Endothelial cell of umbilical vein (primary cell): ENCODE measurements around the gene KLHDC9. TPM values are rescaled to one million over a fixed set of nuclear protein-coding genes. Genes with fewer than 3 reads are reported as not detected.

Experiments used
- BruUV-seq: library from RNA; stranded (reverse); fragments of 400-500 nt; replicated peaks from 2 replicates; lab custom pipeline; 2021; lab: Mats Ljungman, UMichigan
- CTCF ChIA-PET: fragments of 300-600, 350-600 bp; sonication (Branson Sonifier 250); formaldehyde crosslinking; loops from one replicate; lab custom pipeline; 2021; ENCODE audit warnings: antibody characterized with exemption, inconsistent platforms; lab: Charles Lee
- POLR2A ChIA-PET: fragments of 300-600, 350-600 bp; sonication (Branson Sonifier 250); formaldehyde crosslinking; loops from one replicate; lab custom pipeline; 2021; ENCODE audit warnings: antibody characterized with exemption, inconsistent platforms; lab: Charles Lee
- DNase-seq: peaks from one replicate; pipeline ENCODE4 v3.0.0-alpha.2; 2011; ENCODE audit warnings: low read depth, low spot score
- FAIRE-seq: peaks from 2 replicates; lab custom pipeline; 2011; peaks lifted over from hg19 to GRCh38; lab: Jason Lieb, UNC
- H2AFZ ChIP-seq: 2 replicates; pipeline ENCODE4 v1.6.0; 2012; ENCODE audit warnings: low read depth, low read length, control low read depth, inconsistent platforms
- H3K27ac ChIP-seq: 2 replicates; pipeline ENCODE4 v1.5.1; 2011; ENCODE audit warnings: low read depth, mild to moderate bottlenecking, control low read depth, low read length, moderate library complexity; ENCODE audit not compliant: insufficient read depth
- H3K27me3 ChIP-seq, 2 experiments: 2 replicates each; pipeline versions ENCODE4 v1.6.0 to v1.6.1; 2011; ENCODE audit warnings: low read length in 2 of 2, mixed read lengths in 1 of 2; ENCODE audit not compliant: control insufficient read depth in 2 of 2, insufficient read depth in 2 of 2
- H3K36me3 ChIP-seq, 2 experiments: 2 replicates in 1 of 2; 3 replicates in 1 of 2; pipeline ENCODE4 v1.5.1; 2011; ENCODE audit warnings: low read length in 2 of 2, mild to moderate bottlenecking in 1 of 2, moderate library complexity in 1 of 2; ENCODE audit not compliant: control insufficient read depth in 2 of 2, insufficient read depth in 2 of 2; ENCODE audit errors: extremely low read depth in 1 of 2
- H3K4me1 ChIP-seq: 3 replicates; pipeline ENCODE4 v1.5.1; 2011; ENCODE audit warnings: mild to moderate bottlenecking, low read length; ENCODE audit not compliant: control insufficient read depth, insufficient read depth; ENCODE audit errors: extremely low read depth
- H3K4me2 ChIP-seq: 2 replicates; pipeline ENCODE4 v1.6.1; 2011; ENCODE audit warnings: low read length, control low read depth, mixed read lengths; ENCODE audit not compliant: insufficient read depth
- H3K4me3 ChIP-seq, 3 experiments: fragments of 200-600 bp in 1 of 3; sonication (generic), shearing (Covaris generic) in 1 of 3; replicated peaks in 1 of 3; 2 replicates each; pipeline ENCODE4 v1.5.1; 2011 to 2016; ENCODE audit warnings: control low read depth in 3 of 3, low read length in 3 of 3, mild to moderate bottlenecking in 2 of 3, inconsistent platforms in 1 of 3, low read depth in 1 of 3, moderate library complexity in 1 of 3; ENCODE audit not compliant: insufficient read depth in 1 of 3
- H3K79me2 ChIP-seq: 2 replicates; pipeline ENCODE4 v1.6.0; 2012; ENCODE audit warnings: low read length, inconsistent platforms; ENCODE audit not compliant: control insufficient read depth, insufficient read depth
- H3K9ac ChIP-seq: replicated peaks from 2 replicates; pipeline ENCODE3; 2011; ENCODE audit warnings: low read length, control low read depth; ENCODE audit not compliant: insufficient read depth; ENCODE audit errors: extremely low read depth
- H3K9me1 ChIP-seq: replicated peaks from 3 replicates; pipeline ENCODE4 v1.6.0; 2011; ENCODE audit warnings: mild to moderate bottlenecking, low read length; ENCODE audit not compliant: control insufficient read depth, insufficient read depth; ENCODE audit errors: extremely low read depth
- H3K9me3 ChIP-seq: replicated peaks from 2 replicates; pipeline ENCODE4 v1.5.1; 2012; ENCODE audit warnings: low read length, inconsistent platforms; ENCODE audit not compliant: control insufficient read depth, insufficient read depth
- H4K20me1 ChIP-seq: replicated peaks from 2 replicates; pipeline ENCODE3; 2011; ENCODE audit warnings: mild to moderate bottlenecking, low read length; ENCODE audit not compliant: control insufficient read depth, insufficient read depth; ENCODE audit errors: extremely low read depth
- EZH2 ChIP-seq: IDR thresholded peaks from 2 replicates; pipeline ENCODE4 v1.6.1; 2012; ENCODE audit warnings: borderline replicate concordance, low read depth, mild to moderate bottlenecking, moderate library complexity, low read length, inconsistent platforms; ENCODE audit not compliant: severe bottlenecking
- FOS ChIP-seq: IDR thresholded peaks from 2 replicates; pipeline ENCODE4 v1.6.1; 2011; ENCODE audit warnings: mild to moderate bottlenecking, low read length, moderate library complexity, borderline replicate concordance; ENCODE audit not compliant: insufficient read depth
- GATA2 ChIP-seq: IDR thresholded peaks from 2 replicates; pipeline ENCODE4 v1.7.0; 2011; ENCODE audit warnings: low read depth, mild to moderate bottlenecking, moderate library complexity, mixed read lengths, low read length; ENCODE audit not compliant: insufficient read length, insufficient read depth
- JUN ChIP-seq: IDR thresholded peaks from 2 replicates; pipeline ENCODE4 v1.6.1; 2011; ENCODE audit warnings: borderline replicate concordance, low read depth; ENCODE audit not compliant: insufficient read length, insufficient read depth
- MYC ChIP-seq: IDR thresholded peaks from one replicate; pipeline ENCODE4 v1.6.1; 2011; ENCODE audit warnings: mild to moderate bottlenecking, low read depth, low read length
- POLR2A ChIP-seq: IDR thresholded peaks from 2 replicates; pipeline ENCODE4 v1.6.1; 2012; ENCODE audit warnings: low read depth, mild to moderate bottlenecking, control low read depth, low read length
- POLR2AphosphoS5 ChIP-seq: IDR thresholded peaks from 2 replicates; pipeline ENCODE4 v1.6.1; 2012; ENCODE audit warnings: low read depth, mild to moderate bottlenecking, control low read depth, low read length, moderate library complexity; ENCODE audit not compliant: insufficient read depth
- dilution Hi-C: fragments of 300-500 bp; cut with MboI; formaldehyde crosslinking; loops from one replicate; pipeline ENCODE4 v1.15.0; 2019; ENCODE audit warnings: low sequenced_read_pairs; ENCODE audit not compliant: extremely low pct_ligation_motif_present
- intact Hi-C: fragments of 100-400 bp; cut with micrococcal nuclease; formaldehyde crosslinking; loops from one replicate; pipeline ENCODE4 v1.10.0; 2022
- polyA plus RNA-seq, 4 experiments: library from polyadenylated mRNA; depleted of rRNA in 3 of 4; stranded (reverse) in 3 of 4; unstranded in 1 of 4; fragments of >200 nt; gene quantifications; 2 replicates each; pipeline versions ENCODE4 v1.2.1 to v1.2.3, GENCODE V29; 2011 to 2012; ENCODE audit warnings: missing spikeins in 1 of 4
- total RNA-seq: library from RNA; stranded (reverse); gene quantifications from 2 replicates; pipeline ENCODE4 v1.2.3, GENCODE V29; 2021
- TF ChIP-seq, protein P1 (sequence below), 2 donors: IDR thresholded peaks; 1 replicate in 1 of 2; 2 replicates in 1 of 2; pipeline ENCODE4 v1.5.1; 2011; ENCODE audit warnings: low read length in 2 of 2, mild to moderate bottlenecking in 2 of 2, moderate library complexity in 2 of 2, control low read depth in 1 of 2, inconsistent platforms in 1 of 2, low read depth in 1 of 2; ENCODE audit not compliant: insufficient read depth in 1 of 2; ENCODE audit errors: extremely low read depth in 1 of 2
- TF ChIP-seq, protein P2 (sequence below): IDR thresholded peaks from 2 replicates; pipeline ENCODE4 v1.6.1; 2011; ENCODE audit not compliant: insufficient read depth, insufficient read length

The KLHDC9 gene
- total and polyA plus RNA-seq, 2 donors (not counting 3 experiments of a cell fraction or from before 2014, with no cell fraction given), result 1.1 to 2.6 TPM

DNA sequence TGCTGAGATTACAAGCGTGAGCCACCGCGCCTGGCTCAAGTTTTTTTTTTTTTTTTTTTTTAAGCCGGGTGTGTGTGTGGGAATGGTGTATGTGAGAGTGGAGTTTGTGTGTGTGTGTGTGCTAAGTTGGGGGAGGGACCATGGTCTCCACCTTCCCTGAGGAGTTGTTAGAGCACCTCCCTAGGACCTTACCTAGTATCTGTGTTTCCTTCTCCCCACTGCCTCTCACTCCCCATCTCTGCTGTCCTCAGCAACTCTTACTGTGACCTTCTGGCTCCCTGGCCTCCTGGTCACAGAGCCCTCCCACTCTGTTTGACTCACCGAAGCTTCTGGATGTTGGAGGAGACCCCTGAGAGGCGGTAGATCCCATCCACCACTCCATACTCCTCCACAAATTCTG lies 38.9 kb upstream of the KLHDC9 start:
- no peak overlapping the region for H3K4me3 ChIP-seq
- no peak overlapping the region for H3K9ac ChIP-seq
- no peak for FAIRE-seq
- TF ChIP-seq EZH2 (no peak), POLR2A (no peak), MYC (no peak), FOS (no peak), JUN (no peak), POLR2AphosphoS5 (no peak), GATA2 (no peak)
- TF ChIP-seq, protein P1, sequence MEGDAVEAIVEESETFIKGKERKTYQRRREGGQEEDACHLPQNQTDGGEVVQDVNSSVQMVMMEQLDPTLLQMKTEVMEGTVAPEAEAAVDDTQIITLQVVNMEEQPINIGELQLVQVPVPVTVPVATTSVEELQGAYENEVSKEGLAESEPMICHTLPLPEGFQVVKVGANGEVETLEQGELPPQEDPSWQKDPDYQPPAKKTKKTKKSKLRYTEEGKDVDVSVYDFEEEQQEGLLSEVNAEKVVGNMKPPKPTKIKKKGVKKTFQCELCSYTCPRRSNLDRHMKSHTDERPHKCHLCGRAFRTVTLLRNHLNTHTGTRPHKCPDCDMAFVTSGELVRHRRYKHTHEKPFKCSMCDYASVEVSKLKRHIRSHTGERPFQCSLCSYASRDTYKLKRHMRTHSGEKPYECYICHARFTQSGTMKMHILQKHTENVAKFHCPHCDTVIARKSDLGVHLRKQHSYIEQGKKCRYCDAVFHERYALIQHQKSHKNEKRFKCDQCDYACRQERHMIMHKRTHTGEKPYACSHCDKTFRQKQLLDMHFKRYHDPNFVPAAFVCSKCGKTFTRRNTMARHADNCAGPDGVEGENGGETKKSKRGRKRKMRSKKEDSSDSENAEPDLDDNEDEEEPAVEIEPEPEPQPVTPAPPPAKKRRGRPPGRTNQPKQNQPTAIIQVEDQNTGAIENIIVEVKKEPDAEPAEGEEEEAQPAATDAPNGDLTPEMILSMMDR (IDR thresholded peaks at IDR 0.05; ENCODE audit: extremely low read depth in 1 of 2, insufficient read depth in 1 of 2, low read depth in 1 of 2, low read length in 2 of 2), result no peak
- TF ChIP-seq, protein P2, sequence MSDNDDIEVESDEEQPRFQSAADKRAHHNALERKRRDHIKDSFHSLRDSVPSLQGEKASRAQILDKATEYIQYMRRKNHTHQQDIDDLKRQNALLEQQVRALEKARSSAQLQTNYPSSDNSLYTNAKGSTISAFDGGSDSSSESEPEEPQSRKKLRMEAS, result no peak
- H3K9me1 ChIP-seq, result no peaks in the 10 kb centered on the region
- ChIA-PET CTCF (interaction anchor here (1.2 kb wide), 1 partner anchor 18 kb away, joined by 3 read pairs; no protein-coding TSS in a partner anchor), POLR2A (no interaction called here)
- no peaks in the 10 kb centered on the region for H3K79me2 ChIP-seq
- H4K20me1 ChIP-seq, result no peaks in the 10 kb centered on the region
- H3K27ac ChIP-seq, result no peak overlapping the region
- H3K27me3 ChIP-seq, result peaks cover under 1% of the 10 kb centered on the region in 2 experiments
- H3K9me3 ChIP-seq, result no peaks in the 10 kb centered on the region
- H2AFZ ChIP-seq, result no peak overlapping the region
- dilution Hi-C loops, result no loop called here
- H3K36me3 ChIP-seq, result no peaks in the 10 kb centered on the region
- intact Hi-C loops, result loop anchor here (10.0 kb wide), 1 partner anchor 734 kb away; no protein-coding TSS in a partner anchor
- no TSS peak for BruUV-seq
- no peaks in the 10 kb centered on the region for H3K4me1 ChIP-seq
- no peak overlapping the region for H3K4me2 ChIP-seq
- DNase-seq, result no peak
